WTC11 (cell line): Measurements from ENCODE around the gene KIDINS220. TPM values are rescaled to one million over a fixed set of nuclear protein-coding genes. Genes with fewer than 3 reads are reported as not detected.

ENCODE experiments used
- ATAC-seq: fragments of 200-7000 bp; cut with Tn5 transposase; 2 replicates; pipeline ENCODE4 v1.10.0; 2021; ENCODE audit warnings: mild to moderate bottlenecking, moderate library complexity
- CTCF ChIA-PET: fragments of 300-600 bp; sonication (Branson Sonifier 250); formaldehyde crosslinking; loops from one replicate; lab custom pipeline; 2021; ENCODE audit warnings: antibody characterized with exemption; lab: Charles Lee
- POLR2A ChIA-PET: fragments of 350-600 bp; sonication (Branson Sonifier 250); formaldehyde crosslinking; loops from one replicate; lab custom pipeline; 2021; ENCODE audit warnings: antibody characterized with exemption; lab: Charles Lee
- DNase-seq: peaks from one replicate; pipeline ENCODE4 v3.0.0; 2021; ENCODE audit warnings: low spot score
- H3K27ac Mint-ChIP-seq: 2 replicates; pipeline ENCODE4 v1.8.0; 2021; ENCODE audit warnings: mixed read lengths
- H3K27me3 Mint-ChIP-seq: 2 replicates; pipeline ENCODE4 v1.8.0; 2021; ENCODE audit warnings: low read depth, mild to moderate bottlenecking, moderate library complexity, mixed read lengths
- H3K36me3 Mint-ChIP-seq: 2 replicates; pipeline ENCODE4 v1.8.0; 2021; ENCODE audit warnings: mixed read lengths
- H3K4me1 Mint-ChIP-seq: 2 replicates; pipeline ENCODE4 v1.8.0; 2022; ENCODE audit warnings: mixed read lengths
- H3K4me3 Mint-ChIP-seq: 2 replicates; pipeline ENCODE4 v1.8.0; 2021; ENCODE audit warnings: mild to moderate bottlenecking, moderate library complexity, mixed read lengths
- H3K9me3 Mint-ChIP-seq: 2 replicates; pipeline ENCODE4 v1.8.0; 2021; ENCODE audit warnings: mixed read lengths
- CBFB ChIP-seq: sonication (generic); formaldehyde crosslinking; IDR thresholded peaks from 2 replicates; pipeline ENCODE4 v1.8.1; 2022; ENCODE audit warnings: mild to moderate bottlenecking, low read depth, missing genetic modification reagents
- ELF4 ChIP-seq: sonication (generic); formaldehyde crosslinking; IDR thresholded peaks from 2 replicates; pipeline ENCODE4 v1.8.1; 2022; ENCODE audit warnings: low read depth, mild to moderate bottlenecking, moderate library complexity, missing genetic modification reagents
- ESRRA ChIP-seq: sonication (generic); formaldehyde crosslinking; IDR thresholded peaks from 2 replicates; pipeline ENCODE4 v1.8.1; 2022; ENCODE audit warnings: mild to moderate bottlenecking, missing genetic modification reagents, borderline replicate concordance
- ETV6 ChIP-seq: sonication (generic); formaldehyde crosslinking; IDR thresholded peaks from 2 replicates; pipeline ENCODE4 v1.8.1; 2022; ENCODE audit warnings: mild to moderate bottlenecking, missing genetic modification reagents
- FOXJ3 ChIP-seq: sonication (generic); formaldehyde crosslinking; IDR thresholded peaks from 2 replicates; pipeline ENCODE4 v1.9.0; 2021; ENCODE audit warnings: missing genetic modification reagents, mild to moderate bottlenecking, borderline replicate concordance
- FOXK1 ChIP-seq: sonication (generic); formaldehyde crosslinking; IDR thresholded peaks from 2 replicates; pipeline ENCODE4 v1.8.0; 2022; ENCODE audit warnings: mild to moderate bottlenecking, moderate library complexity, missing genetic modification reagents
- IRF2 ChIP-seq: sonication (generic); formaldehyde crosslinking; IDR thresholded peaks from 2 replicates; pipeline ENCODE4 v1.8.0; 2022; ENCODE audit warnings: low read depth, missing genetic modification reagents, borderline replicate concordance
- MXD4 ChIP-seq: fragments of 250-450 bp; sonication (Bioruptor Pico); IDR thresholded peaks from 2 replicates; pipeline ENCODE4 v1.8.0; 2021; ENCODE audit warnings: mild to moderate bottlenecking, moderate library complexity, borderline replicate concordance
- MYBL2 ChIP-seq: sonication (generic); formaldehyde crosslinking; IDR thresholded peaks from 2 replicates; pipeline ENCODE4 v1.8.1; 2023; ENCODE audit warnings: mild to moderate bottlenecking, moderate library complexity, missing genetic modification reagents
- NFYB ChIP-seq: sonication (generic); formaldehyde crosslinking; conservative IDR thresholded peaks from 2 replicates; pipeline ENCODE4 v1.8.0; 2022; ENCODE audit warnings: low read depth, missing genetic modification reagents
- NR3C1 ChIP-seq: sonication (generic); formaldehyde crosslinking; conservative IDR thresholded peaks from 2 replicates; pipeline ENCODE4 v1.8.1; 2023; ENCODE audit warnings: low read depth, mild to moderate bottlenecking, missing genetic modification reagents
- OVOL2 ChIP-seq: fragments of 250-450 bp; sonication (Bioruptor Pico); IDR thresholded peaks from 2 replicates; pipeline ENCODE4 v1.9.0; 2021; ENCODE audit warnings: mild to moderate bottlenecking, borderline replicate concordance
- SMAD3 ChIP-seq: sonication (generic); formaldehyde crosslinking; IDR thresholded peaks from 2 replicates; pipeline ENCODE4 v1.8.0; 2022; ENCODE audit warnings: missing genetic modification reagents, mild to moderate bottlenecking, borderline replicate concordance
- SP1 ChIP-seq: sonication (generic); formaldehyde crosslinking; conservative IDR thresholded peaks from 2 replicates; pipeline ENCODE4 v1.8.1; 2022; ENCODE audit warnings: missing genetic modification reagents
- TCF7 ChIP-seq: sonication (generic); formaldehyde crosslinking; IDR thresholded peaks from 2 replicates; pipeline ENCODE4 v1.8.0; 2022; ENCODE audit warnings: mild to moderate bottlenecking, low read depth, missing genetic modification reagents, moderate library complexity
- TEAD1 ChIP-seq: sonication (generic); formaldehyde crosslinking; IDR thresholded peaks from 2 replicates; pipeline ENCODE4 v1.8.0; 2022; ENCODE audit warnings: mild to moderate bottlenecking, missing genetic modification reagents
- ZNF219 ChIP-seq: sonication (generic); formaldehyde crosslinking; IDR thresholded peaks from 2 replicates; pipeline ENCODE4 v1.8.0; 2023; ENCODE audit warnings: missing genetic modification reagents, mild to moderate bottlenecking, borderline replicate concordance
- ZNF232 ChIP-seq: sonication (generic); formaldehyde crosslinking; IDR thresholded peaks from 2 replicates; pipeline ENCODE4 v1.8.0; 2022; ENCODE audit warnings: mild to moderate bottlenecking, missing genetic modification reagents
- ZNF263 ChIP-seq: sonication (generic); formaldehyde crosslinking; IDR thresholded peaks from 2 replicates; pipeline ENCODE4 v1.8.1; 2022; ENCODE audit warnings: low read depth, mild to moderate bottlenecking, moderate library complexity, missing genetic modification reagents
- ZNF317 ChIP-seq: sonication (generic); formaldehyde crosslinking; IDR thresholded peaks from 2 replicates; pipeline ENCODE4 v1.8.1; 2023; ENCODE audit warnings: low read depth, mild to moderate bottlenecking, moderate library complexity, missing genetic modification reagents, borderline replicate concordance
- ZNF396 ChIP-seq: fragments of 250-450 bp; sonication (Bioruptor Pico); IDR thresholded peaks from 2 replicates; pipeline ENCODE4 v1.8.0; 2021; ENCODE audit warnings: mild to moderate bottlenecking, moderate library complexity, borderline replicate concordance
- ZNF416 ChIP-seq: fragments of 250-450 bp; sonication (Bioruptor Pico); IDR thresholded peaks from 2 replicates; pipeline ENCODE4 v1.9.0; 2021; ENCODE audit warnings: mild to moderate bottlenecking, inconsistent platforms
- ZNF423 ChIP-seq: fragments of 250-450 bp; sonication (Bioruptor Pico); IDR thresholded peaks from 2 replicates; pipeline ENCODE4 v2.1.2; 2022; ENCODE audit warnings: mild to moderate bottlenecking, moderate library complexity
- ZNF671 ChIP-seq: fragments of 250-450 bp; sonication (Bioruptor Pico); IDR thresholded peaks from 2 replicates; pipeline ENCODE4 v1.8.0; 2021; ENCODE audit warnings: mild to moderate bottlenecking
- total RNA-seq: library from RNA; stranded (reverse); gene quantifications from 3 replicates; pipeline ENCODE4 v1.2.3, GENCODE V29; 2021
- TF ChIP-seq, protein P1 (sequence below): sonication (generic); formaldehyde crosslinking; IDR thresholded peaks from 2 replicates; pipeline ENCODE4 v1.8.0; 2023; ENCODE audit warnings: missing genetic modification reagents, mild to moderate bottlenecking, borderline replicate concordance
- TF ChIP-seq, protein P2 (sequence below): sonication (generic); formaldehyde crosslinking; IDR thresholded peaks from 2 replicates; pipeline ENCODE4 v1.8.1; 2023; ENCODE audit warnings: mild to moderate bottlenecking, missing genetic modification reagents, moderate library complexity
- TF ChIP-seq, protein P3 (sequence below): sonication (generic); formaldehyde crosslinking; IDR thresholded peaks from 2 replicates; pipeline ENCODE4 v1.8.1; 2023; ENCODE audit warnings: mild to moderate bottlenecking, missing genetic modification reagents
- TF ChIP-seq, protein P4 (sequence below): sonication (generic); formaldehyde crosslinking; IDR thresholded peaks from 2 replicates; pipeline ENCODE4 v1.8.0; 2022; ENCODE audit warnings: mild to moderate bottlenecking, missing genetic modification reagents

KIDINS220 gene
- total RNA-seq, 1 experiment from 2014 or later, result 23.9 TPM

DNA sequence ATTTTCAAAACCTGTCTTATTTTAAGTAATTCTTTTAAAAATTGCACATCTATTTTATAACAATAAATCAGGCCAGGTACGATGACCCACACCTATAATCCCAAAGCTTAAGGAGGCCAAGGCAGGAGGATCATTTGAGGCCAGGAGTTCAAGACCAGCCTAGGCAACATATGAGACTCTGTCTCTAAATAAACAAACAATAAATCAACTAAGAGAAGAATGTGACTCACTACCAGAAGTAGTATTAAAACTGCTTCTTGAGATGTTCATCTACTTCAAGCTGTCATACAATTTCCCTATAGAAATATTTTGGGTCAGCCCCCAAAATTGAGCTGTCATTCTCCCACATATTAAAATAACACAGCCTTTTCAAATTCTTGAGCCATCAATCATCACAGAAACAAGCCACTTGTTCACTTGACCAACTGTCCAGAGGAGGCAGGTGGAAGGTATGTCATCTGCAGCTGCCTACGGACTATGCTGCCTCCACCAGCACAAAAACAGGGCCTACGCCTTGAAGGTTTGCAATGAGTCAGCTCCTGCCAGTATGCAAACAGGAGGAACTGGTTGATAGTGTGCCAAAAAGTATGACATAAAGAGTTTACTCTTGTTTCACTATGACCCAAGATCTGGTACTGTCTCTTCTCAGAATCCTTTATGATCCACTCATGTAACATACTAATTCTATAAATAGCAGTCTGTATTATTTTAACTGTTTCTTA lies 33.6 kb downstream of the KIDINS220 start (continued):
- TF ChIP-seq ELF4 (CRISPR knock-in tag) (no peak), ZNF396 (CRISPR knock-in tag) (no peak), MYBL2 (CRISPR knock-in tag) (no peak), FOXK1 (CRISPR knock-in tag) (no peak), ETV6 (CRISPR knock-in tag) (no peak)
- TF ChIP-seq, protein P1, sequence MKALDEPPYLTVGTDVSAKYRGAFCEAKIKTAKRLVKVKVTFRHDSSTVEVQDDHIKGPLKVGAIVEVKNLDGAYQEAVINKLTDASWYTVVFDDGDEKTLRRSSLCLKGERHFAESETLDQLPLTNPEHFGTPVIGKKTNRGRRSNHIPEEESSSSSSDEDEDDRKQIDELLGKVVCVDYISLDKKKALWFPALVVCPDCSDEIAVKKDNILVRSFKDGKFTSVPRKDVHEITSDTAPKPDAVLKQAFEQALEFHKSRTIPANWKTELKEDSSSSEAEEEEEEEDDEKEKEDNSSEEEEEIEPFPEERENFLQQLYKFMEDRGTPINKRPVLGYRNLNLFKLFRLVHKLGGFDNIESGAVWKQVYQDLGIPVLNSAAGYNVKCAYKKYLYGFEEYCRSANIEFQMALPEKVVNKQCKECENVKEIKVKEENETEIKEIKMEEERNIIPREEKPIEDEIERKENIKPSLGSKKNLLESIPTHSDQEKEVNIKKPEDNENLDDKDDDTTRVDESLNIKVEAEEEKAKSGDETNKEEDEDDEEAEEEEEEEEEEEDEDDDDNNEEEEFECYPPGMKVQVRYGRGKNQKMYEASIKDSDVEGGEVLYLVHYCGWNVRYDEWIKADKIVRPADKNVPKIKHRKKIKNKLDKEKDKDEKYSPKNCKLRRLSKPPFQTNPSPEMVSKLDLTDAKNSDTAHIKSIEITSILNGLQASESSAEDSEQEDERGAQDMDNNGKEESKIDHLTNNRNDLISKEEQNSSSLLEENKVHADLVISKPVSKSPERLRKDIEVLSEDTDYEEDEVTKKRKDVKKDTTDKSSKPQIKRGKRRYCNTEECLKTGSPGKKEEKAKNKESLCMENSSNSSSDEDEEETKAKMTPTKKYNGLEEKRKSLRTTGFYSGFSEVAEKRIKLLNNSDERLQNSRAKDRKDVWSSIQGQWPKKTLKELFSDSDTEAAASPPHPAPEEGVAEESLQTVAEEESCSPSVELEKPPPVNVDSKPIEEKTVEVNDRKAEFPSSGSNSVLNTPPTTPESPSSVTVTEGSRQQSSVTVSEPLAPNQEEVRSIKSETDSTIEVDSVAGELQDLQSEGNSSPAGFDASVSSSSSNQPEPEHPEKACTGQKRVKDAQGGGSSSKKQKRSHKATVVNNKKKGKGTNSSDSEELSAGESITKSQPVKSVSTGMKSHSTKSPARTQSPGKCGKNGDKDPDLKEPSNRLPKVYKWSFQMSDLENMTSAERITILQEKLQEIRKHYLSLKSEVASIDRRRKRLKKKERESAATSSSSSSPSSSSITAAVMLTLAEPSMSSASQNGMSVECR (CRISPR knock-in tag), result no peak

DNA sequence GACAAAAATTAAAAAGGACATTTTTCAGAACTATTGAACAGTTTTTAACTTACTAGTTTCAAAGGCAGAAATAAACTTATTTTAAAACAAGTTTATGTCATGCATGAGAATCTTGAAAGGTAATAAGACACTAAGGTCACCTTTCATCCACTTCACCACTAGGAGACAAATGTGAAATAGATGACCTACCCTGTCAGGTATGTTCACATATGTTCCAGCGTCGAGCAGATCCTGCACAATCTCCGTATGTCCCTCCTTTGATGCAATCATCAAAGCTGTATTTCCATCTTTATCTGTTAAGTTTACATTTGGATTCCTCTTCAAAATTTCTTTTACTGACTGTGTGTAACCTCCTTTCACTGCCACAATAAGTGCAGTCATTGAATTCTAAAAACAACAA lies 34.7 kb downstream of the KIDINS220 start:
- no peak for TF ChIP-seq ZNF416 (CRISPR knock-in tag)
- no peak for TF ChIP-seq ZNF232
- no peak for TF ChIP-seq TCF7
- TF ChIP-seq SMAD3 (CRISPR knock-in tag), result no peak
- no peak for TF ChIP-seq ESRRA (CRISPR knock-in tag)
- TF ChIP-seq MXD4, result no peak
- TF ChIP-seq CBFB (CRISPR knock-in tag), result no peak
- no peak for TF ChIP-seq ZNF317
- TF ChIP-seq ZNF219, result no peak
- TF ChIP-seq ZNF671, result no peak
- no peak for TF ChIP-seq OVOL2 (CRISPR knock-in tag)
- no peak for ATAC-seq
- CTCF ChIA-PET, result interaction anchor here (0.9 kb wide), 1 partner anchor 13 kb away, joined by 3 read pairs; no protein-coding TSS in a partner anchor

DNA sequence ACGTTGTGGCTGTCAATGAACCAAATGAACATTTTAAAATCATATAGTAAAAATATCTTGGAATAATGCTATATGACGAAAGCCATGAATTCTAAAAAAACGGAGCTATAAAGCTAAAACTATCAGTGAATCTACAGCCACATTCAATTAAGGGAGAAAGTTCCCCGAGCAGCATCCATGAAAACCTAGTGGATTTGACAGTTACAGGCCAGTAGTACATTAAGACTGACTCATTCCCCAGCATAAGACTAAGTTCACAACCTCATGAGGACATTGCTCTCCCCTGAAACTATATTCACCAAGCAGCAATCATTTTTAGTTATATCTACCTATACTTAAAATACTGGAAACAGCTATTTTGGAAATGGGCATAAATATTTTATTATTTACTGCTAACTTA lies 36.6 kb downstream of the KIDINS220 start:
- Mint-ChIP-seq H3K9me3 (no peaks in the 10 kb centered on the region), H3K36me3 (peaks cover 12% of the 10 kb centered on the region), H3K4me1 (no peaks in the 10 kb centered on the region), H3K27ac (no peak overlapping the region), H3K4me3 (no peak overlapping the region), H3K27me3 (no peaks in the 10 kb centered on the region)
- ATAC-seq (no peak), DNase-seq (no peak)
- ChIA-PET CTCF (no interaction called here), POLR2A (no interaction called here)
- TF ChIP-seq SP1, result no peak
- no peak for TF ChIP-seq CBFB (CRISPR knock-in tag)
- no peak for TF ChIP-seq FOXJ3 (CRISPR knock-in tag)
- no peak for TF ChIP-seq ZNF263 (CRISPR knock-in tag)
- TF ChIP-seq, protein P2, sequence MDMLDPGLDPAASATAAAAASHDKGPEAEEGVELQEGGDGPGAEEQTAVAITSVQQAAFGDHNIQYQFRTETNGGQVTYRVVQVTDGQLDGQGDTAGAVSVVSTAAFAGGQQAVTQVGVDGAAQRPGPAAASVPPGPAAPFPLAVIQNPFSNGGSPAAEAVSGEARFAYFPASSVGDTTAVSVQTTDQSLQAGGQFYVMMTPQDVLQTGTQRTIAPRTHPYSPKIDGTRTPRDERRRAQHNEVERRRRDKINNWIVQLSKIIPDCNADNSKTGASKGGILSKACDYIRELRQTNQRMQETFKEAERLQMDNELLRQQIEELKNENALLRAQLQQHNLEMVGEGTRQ, result no peak
- TF ChIP-seq, protein P3, sequence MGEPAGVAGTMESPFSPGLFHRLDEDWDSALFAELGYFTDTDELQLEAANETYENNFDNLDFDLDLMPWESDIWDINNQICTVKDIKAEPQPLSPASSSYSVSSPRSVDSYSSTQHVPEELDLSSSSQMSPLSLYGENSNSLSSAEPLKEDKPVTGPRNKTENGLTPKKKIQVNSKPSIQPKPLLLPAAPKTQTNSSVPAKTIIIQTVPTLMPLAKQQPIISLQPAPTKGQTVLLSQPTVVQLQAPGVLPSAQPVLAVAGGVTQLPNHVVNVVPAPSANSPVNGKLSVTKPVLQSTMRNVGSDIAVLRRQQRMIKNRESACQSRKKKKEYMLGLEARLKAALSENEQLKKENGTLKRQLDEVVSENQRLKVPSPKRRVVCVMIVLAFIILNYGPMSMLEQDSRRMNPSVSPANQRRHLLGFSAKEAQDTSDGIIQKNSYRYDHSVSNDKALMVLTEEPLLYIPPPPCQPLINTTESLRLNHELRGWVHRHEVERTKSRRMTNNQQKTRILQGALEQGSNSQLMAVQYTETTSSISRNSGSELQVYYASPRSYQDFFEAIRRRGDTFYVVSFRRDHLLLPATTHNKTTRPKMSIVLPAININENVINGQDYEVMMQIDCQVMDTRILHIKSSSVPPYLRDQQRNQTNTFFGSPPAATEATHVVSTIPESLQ (CRISPR knock-in tag), result no peak
- TF ChIP-seq NFYB (CRISPR knock-in tag), result no peak
- no peak for TF ChIP-seq NR3C1 (CRISPR knock-in tag)
- TF ChIP-seq ETV6 (CRISPR knock-in tag), result no peak
- no peak for TF ChIP-seq OVOL2 (CRISPR knock-in tag)
- TF ChIP-seq TEAD1 (CRISPR knock-in tag), result no peak
- no peak for TF ChIP-seq ZNF423 (CRISPR knock-in tag)
- TF ChIP-seq IRF2 (CRISPR knock-in tag), result no peak
- TF ChIP-seq, protein P4, sequence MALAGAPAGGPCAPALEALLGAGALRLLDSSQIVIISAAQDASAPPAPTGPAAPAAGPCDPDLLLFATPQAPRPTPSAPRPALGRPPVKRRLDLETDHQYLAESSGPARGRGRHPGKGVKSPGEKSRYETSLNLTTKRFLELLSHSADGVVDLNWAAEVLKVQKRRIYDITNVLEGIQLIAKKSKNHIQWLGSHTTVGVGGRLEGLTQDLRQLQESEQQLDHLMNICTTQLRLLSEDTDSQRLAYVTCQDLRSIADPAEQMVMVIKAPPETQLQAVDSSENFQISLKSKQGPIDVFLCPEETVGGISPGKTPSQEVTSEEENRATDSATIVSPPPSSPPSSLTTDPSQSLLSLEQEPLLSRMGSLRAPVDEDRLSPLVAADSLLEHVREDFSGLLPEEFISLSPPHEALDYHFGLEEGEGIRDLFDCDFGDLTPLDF (CRISPR knock-in tag), result no peak

More for the DNA sequence above, 34.7 kb downstream of the KIDINS220 start:
- POLR2A ChIA-PET, result no interaction called here
- H3K4me3 Mint-ChIP-seq, result no peak overlapping the region
- H3K27ac Mint-ChIP-seq, result no peak overlapping the region
- no peaks in the 10 kb centered on the region for H3K27me3 Mint-ChIP-seq
- H3K4me1 Mint-ChIP-seq, result no peaks in the 10 kb centered on the region
- H3K9me3 Mint-ChIP-seq, result no peaks in the 10 kb centered on the region
- DNase-seq, result no peak
- peaks cover 8% of the 10 kb centered on the region for H3K36me3 Mint-ChIP-seq
